WTC11 (cell line): ENCODE results near the gene HRG.

Experiments
- NR2C2 ChIP-seq: sonication (generic); formaldehyde crosslinking; IDR thresholded peaks from 2 replicates; pipeline ENCODE4 v1.8.0; 2022; ENCODE audit warnings: mild to moderate bottlenecking, missing genetic modification reagents
- TP53 ChIP-seq: sonication (generic); formaldehyde crosslinking; IDR thresholded peaks from 2 replicates; pipeline ENCODE4 v1.8.1; 2023; ENCODE audit warnings: mild to moderate bottlenecking, missing genetic modification reagents

GRCh38 chr3:186680869-186681268 lies 15.1 kb downstream of the HRG start:
- no peak for TF ChIP-seq TP53 (CRISPR knock-in tag)
- TF ChIP-seq NR2C2 (CRISPR knock-in tag): no peak
